Thyroid gland (tissue), 4 donors: ENCODE data around the gene TEX10.

Source experiments
- POLR2A ChIP-seq, 2 donors: fragments of 450-650 bp; IDR thresholded peaks; one replicate each; pipeline ENCODE4 v1.6.1; 2017; ENCODE audit warnings: antibody characterized with exemption in 2 of 2, mild to moderate bottlenecking in 2 of 2, moderate library complexity in 1 of 2
- TF ChIP-seq, protein P1 (sequence below), 6 experiments: fragments of 200-600 bp in 3 of 6; fragments of 450-650 bp in 3 of 6; sonication (generic) in 3 of 6; IDR thresholded peaks; one replicate each; pipeline ENCODE4 v1.5.1; 2016 to 2019; ENCODE audit warnings: antibody characterized with exemption in 6 of 6, mild to moderate bottlenecking in 2 of 6, inconsistent platforms in 1 of 6, moderate library complexity in 1 of 6

DNA sequence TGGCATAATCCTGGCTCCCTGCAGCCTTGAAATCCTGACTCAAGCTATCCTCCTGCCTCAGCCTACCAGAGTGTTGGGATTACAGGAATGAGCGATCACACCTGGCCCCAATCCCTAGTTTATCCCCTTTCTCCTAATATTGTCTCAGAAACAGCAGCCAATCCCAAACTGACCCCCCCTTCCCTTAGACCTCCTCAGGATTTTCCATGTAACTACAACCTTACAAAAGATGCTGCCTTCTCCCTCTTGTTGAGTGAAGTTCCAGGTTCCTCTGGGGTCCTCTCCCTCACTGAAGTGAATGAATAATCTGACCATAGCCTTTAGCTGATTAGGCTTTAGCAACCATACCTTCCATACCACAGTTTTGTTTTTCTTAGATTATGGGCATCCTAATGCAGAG lies 48.3 kb upstream of the TEX10 start:
- TF ChIP-seq, protein P1, sequence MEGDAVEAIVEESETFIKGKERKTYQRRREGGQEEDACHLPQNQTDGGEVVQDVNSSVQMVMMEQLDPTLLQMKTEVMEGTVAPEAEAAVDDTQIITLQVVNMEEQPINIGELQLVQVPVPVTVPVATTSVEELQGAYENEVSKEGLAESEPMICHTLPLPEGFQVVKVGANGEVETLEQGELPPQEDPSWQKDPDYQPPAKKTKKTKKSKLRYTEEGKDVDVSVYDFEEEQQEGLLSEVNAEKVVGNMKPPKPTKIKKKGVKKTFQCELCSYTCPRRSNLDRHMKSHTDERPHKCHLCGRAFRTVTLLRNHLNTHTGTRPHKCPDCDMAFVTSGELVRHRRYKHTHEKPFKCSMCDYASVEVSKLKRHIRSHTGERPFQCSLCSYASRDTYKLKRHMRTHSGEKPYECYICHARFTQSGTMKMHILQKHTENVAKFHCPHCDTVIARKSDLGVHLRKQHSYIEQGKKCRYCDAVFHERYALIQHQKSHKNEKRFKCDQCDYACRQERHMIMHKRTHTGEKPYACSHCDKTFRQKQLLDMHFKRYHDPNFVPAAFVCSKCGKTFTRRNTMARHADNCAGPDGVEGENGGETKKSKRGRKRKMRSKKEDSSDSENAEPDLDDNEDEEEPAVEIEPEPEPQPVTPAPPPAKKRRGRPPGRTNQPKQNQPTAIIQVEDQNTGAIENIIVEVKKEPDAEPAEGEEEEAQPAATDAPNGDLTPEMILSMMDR (IDR thresholded peaks at IDR 0.05), result no peak
- TF ChIP-seq POLR2A (IDR thresholded peaks at IDR 0.05), result no peak
